HepG2 (cell line): ENCODE measurements around the gene CPXM1. TPM values are rescaled to one million over a fixed set of nuclear protein-coding genes. Genes with fewer than 3 reads are reported as not detected.

Experiments
- ARID3A ChIP-seq: IDR thresholded peaks from 2 replicates; pipeline ENCODE4 v1.6.1; 2012; ENCODE audit warnings: low read depth, low read length, improper control_type of control experiment
- ATRX ChIP-seq: sonication (generic); formaldehyde crosslinking; IDR thresholded peaks from 2 replicates; pipeline ENCODE4 v1.4.0; 2020; ENCODE audit warnings: missing genetic modification reagents, borderline replicate concordance
- HNRNPL ChIP-seq: fragments of 200-400 bp; formaldehyde crosslinking; IDR thresholded peaks from 2 replicates; pipeline ENCODE4 v1.6.1; 2017; ENCODE audit warnings: mild to moderate bottlenecking, low read depth, low read length
- KDM6A ChIP-seq: IDR thresholded peaks from 2 replicates; pipeline ENCODE4 v1.6.1; 2016; ENCODE audit warnings: low read depth
- MED13 ChIP-seq: sonication (generic); formaldehyde crosslinking; IDR thresholded peaks from 2 replicates; pipeline ENCODE4 v1.5.0; 2020; ENCODE audit warnings: missing genetic modification reagents
- MYPOP ChIP-seq: sonication (generic); formaldehyde crosslinking; IDR thresholded peaks from 2 replicates; pipeline ENCODE4 v1.8.1; 2023; ENCODE audit warnings: mild to moderate bottlenecking, moderate library complexity, missing genetic modification reagents
- NR2C2 ChIP-seq: sonication (generic); formaldehyde crosslinking; IDR thresholded peaks from 2 replicates; pipeline ENCODE4 v1.4.0; 2020; ENCODE audit warnings: missing genetic modification reagents, mild to moderate bottlenecking, moderate library complexity, borderline replicate concordance
- SKIL ChIP-seq: sonication (generic); formaldehyde crosslinking; IDR thresholded peaks from 2 replicates; pipeline ENCODE4 v1.8.0; 2022; ENCODE audit warnings: missing genetic modification reagents, mild to moderate bottlenecking, moderate library complexity, borderline replicate concordance
- SMC3 ChIP-seq: IDR thresholded peaks from 2 replicates; pipeline ENCODE4 v1.6.1; 2011; ENCODE audit warnings: low read length, improper control_type of control experiment
- SNAPC2 ChIP-seq: sonication (generic); formaldehyde crosslinking; IDR thresholded peaks from 2 replicates; pipeline ENCODE4 v1.8.1; 2022; ENCODE audit warnings: mild to moderate bottlenecking, missing genetic modification reagents
- SRSF1 ChIP-seq: fragments of 200-400 bp; formaldehyde crosslinking; optimal IDR thresholded peaks from 2 replicates; pipeline ENCODE3; 2017; ENCODE audit warnings: mild to moderate bottlenecking, low read depth, low read length, moderate library complexity
- ZBTB7A ChIP-seq: sonication (generic); formaldehyde crosslinking; IDR thresholded peaks from 2 replicates; pipeline ENCODE4 v1.8.0; 2022; ENCODE audit warnings: mild to moderate bottlenecking, missing genetic modification reagents
- ZC3H4 ChIP-seq: sonication (generic); formaldehyde crosslinking; IDR thresholded peaks from 2 replicates; pipeline ENCODE4 v1.4.0; 2020; ENCODE audit warnings: missing genetic modification reagents, borderline replicate concordance
- ZNF382 ChIP-seq: sonication (generic); formaldehyde crosslinking; IDR thresholded peaks from 2 replicates; pipeline ENCODE4 v1.5.0; 2020; ENCODE audit warnings: missing genetic modification reagents, mild to moderate bottlenecking, borderline replicate concordance
- ZNF607 ChIP-seq: sonication (generic); formaldehyde crosslinking; IDR thresholded peaks from 2 replicates; pipeline ENCODE4 v1.5.1; 2020; ENCODE audit warnings: missing genetic modification reagents, mild to moderate bottlenecking, borderline replicate concordance
- ZNF619 ChIP-seq: sonication (generic); formaldehyde crosslinking; IDR thresholded peaks from 2 replicates; pipeline ENCODE4 v1.4.0; 2020; ENCODE audit warnings: mild to moderate bottlenecking, missing genetic modification reagents
- polyA plus RNA-seq, 8 experiments: library from polyadenylated mRNA; depleted of rRNA in 3 of 8; stranded (reverse) in 7 of 8; unstranded in 1 of 8; fragments of >200 nt; fragmentation: Illumina TruSeq in 4 of 8; extraction: Trizol in 4 of 8; gene quantifications; 2 replicates each; pipeline versions ENCODE4 v1.2.1 to v1.2.3, GENCODE V29; 2011 to 2016; ENCODE audit warnings: low read depth in 4 of 8, missing spikeins in 1 of 8, mixed read lengths in 1 of 8; ENCODE audit not compliant: insufficient read depth in 1 of 8
- total RNA-seq, 5 experiments: library from RNA; depleted of rRNA; stranded (reverse); fragments of >200 nt; fragmentation: Illumina TruSeq; extraction: Trizol; gene quantifications; 2 replicates each; pipeline ENCODE4 v1.2.3, GENCODE V29; 2016; ENCODE audit warnings: low read depth in 1 of 5
- TF ChIP-seq, protein P1 (sequence below): sonication (generic); formaldehyde crosslinking; IDR thresholded peaks from 2 replicates; pipeline ENCODE4 v1.5.1; 2020; ENCODE audit warnings: missing genetic modification reagents, mild to moderate bottlenecking, borderline replicate concordance
- TF ChIP-seq, protein P2 (sequence below): sonication (generic); formaldehyde crosslinking; IDR thresholded peaks from 2 replicates; pipeline ENCODE4 v1.9.0; 2021; ENCODE audit warnings: missing genetic modification reagents, mild to moderate bottlenecking, borderline replicate concordance

Gene CPXM1
- total and polyA plus RNA-seq, 2 of the 13 experiments (the other 11 are each of a cell fraction or from before 2014, with no cell fraction given), result 0.07 TPM; not detected in 1

DNA sequence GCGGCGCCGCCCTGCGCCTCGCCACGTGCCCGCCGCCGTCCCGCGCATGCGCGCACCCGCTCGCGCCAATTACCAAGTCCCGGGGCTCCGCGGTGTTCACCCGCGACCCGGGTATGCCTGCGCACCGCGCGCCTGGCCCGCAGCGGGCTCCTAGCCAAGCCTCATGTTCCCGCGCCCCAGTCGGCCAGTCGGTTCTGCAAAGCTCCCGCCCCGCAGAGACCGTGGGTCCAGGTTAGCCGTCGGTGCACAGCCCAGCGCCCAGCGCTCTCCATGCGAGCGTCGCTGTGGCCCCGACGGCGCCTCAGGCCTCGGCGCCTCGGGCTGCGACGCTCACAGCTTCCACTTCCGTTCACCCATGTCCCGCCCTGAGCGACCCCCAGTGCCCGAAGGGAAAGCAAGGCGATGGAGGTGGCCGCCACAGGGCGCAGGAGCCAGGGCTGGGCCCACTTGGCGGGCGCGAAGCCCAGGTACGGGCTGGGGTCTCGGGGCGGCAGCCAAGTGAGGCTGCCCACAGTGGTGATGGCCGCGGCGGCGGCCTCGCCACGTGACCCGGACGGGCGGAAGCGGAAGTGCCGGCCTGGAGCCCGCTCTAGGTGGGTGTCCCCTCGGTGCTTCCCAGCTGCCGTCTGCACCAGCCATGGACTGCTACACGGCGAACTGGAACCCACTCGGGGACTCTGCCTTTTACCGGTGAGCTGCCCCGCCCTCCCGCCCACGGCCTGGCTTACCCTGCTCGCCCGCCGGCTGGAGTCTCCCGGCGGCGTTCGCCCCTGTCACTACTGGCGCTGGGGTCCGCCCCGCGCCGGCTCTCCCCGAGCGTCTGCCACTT lies 39.9 kb upstream of the CPXM1 start, which contains the start of the genes PCED1A and VPS16 (continued):
- TF ChIP-seq SKIL (no peak; the same call in 1 of the 2 replicates), ZNF607 (CRISPR knock-in tag) (peak; percentile 98), ZNF382 (CRISPR knock-in tag) (no peak), ZC3H4 (peak; percentile 91; the same call in 1 of the 2 replicates), ATRX (no peak), MED13 (CRISPR knock-in tag) (peak; percentile 88), SNAPC2 (peak; percentile 98), ZNF619 (CRISPR knock-in tag) (peak; percentile 92; the same call in 1 of the 2 replicates), HNRNPL (no peak), SRSF1 (no peak), MYPOP (0 out of 2 replicates have a peak, but pooled peaks have one; percentile 59), ARID3A (0 out of 2 replicates have a peak, but pooled peaks have one; percentile 9), ZBTB7A (CRISPR knock-in tag) (peak; percentile 96), KDM6A (CRISPR knock-in tag) (no peak), NR2C2 (peak; percentile 91), SMC3 (no peak)
- TF ChIP-seq, protein P1, sequence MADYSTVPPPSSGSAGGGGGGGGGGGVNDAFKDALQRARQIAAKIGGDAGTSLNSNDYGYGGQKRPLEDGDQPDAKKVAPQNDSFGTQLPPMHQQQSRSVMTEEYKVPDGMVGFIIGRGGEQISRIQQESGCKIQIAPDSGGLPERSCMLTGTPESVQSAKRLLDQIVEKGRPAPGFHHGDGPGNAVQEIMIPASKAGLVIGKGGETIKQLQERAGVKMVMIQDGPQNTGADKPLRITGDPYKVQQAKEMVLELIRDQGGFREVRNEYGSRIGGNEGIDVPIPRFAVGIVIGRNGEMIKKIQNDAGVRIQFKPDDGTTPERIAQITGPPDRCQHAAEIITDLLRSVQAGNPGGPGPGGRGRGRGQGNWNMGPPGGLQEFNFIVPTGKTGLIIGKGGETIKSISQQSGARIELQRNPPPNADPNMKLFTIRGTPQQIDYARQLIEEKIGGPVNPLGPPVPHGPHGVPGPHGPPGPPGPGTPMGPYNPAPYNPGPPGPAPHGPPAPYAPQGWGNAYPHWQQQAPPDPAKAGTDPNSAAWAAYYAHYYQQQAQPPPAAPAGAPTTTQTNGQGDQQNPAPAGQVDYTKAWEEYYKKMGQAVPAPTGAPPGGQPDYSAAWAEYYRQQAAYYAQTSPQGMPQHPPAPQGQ, result no peak
- TF ChIP-seq, protein P2, sequence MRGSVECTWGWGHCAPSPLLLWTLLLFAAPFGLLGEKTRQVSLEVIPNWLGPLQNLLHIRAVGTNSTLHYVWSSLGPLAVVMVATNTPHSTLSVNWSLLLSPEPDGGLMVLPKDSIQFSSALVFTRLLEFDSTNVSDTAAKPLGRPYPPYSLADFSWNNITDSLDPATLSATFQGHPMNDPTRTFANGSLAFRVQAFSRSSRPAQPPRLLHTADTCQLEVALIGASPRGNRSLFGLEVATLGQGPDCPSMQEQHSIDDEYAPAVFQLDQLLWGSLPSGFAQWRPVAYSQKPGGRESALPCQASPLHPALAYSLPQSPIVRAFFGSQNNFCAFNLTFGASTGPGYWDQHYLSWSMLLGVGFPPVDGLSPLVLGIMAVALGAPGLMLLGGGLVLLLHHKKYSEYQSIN (CRISPR knock-in tag), result no peak
